ENCODE results near the gene PLAC9. TPM values are rescaled to one million over a fixed set of nuclear protein-coding genes. Genes with fewer than 3 reads are reported as not detected.
A peak's percentile ranks its signal among the peaks of the same experiment; 100 is the strongest.

The PLAC9 gene
- total RNA-seq, 1 donor, result 19.2 TPM

GRCh38 chr10:80152820-80153219, 20.3 kb downstream of the PLAC9 start:
- Histone ChIP-seq H3K36me3 (ENCODE audit: insufficient read depth, low read length) (peaks cover 73% of the 10 kb centered on the region), H4K20me1 (ENCODE audit: insufficient read depth, low read length) (peaks cover 3% of the 10 kb centered on the region)
- no peak for TF ChIP-seq CTCF (IDR thresholded peaks at IDR 0.05; ENCODE audit: extremely low read depth, low read depth, low read length)

GRCh38 chr10:80153460-80153859, 20.9 kb downstream of the PLAC9 start:
- Histone ChIP-seq H3K36me3 (ENCODE audit: insufficient read depth, low read length) (peaks cover 73% of the 10 kb centered on the region), H3K79me2 (ENCODE audit: insufficient read depth, low read length) (peaks cover 13% of the 10 kb centered on the region), H3K4me2 (ENCODE audit: insufficient read depth, low read length) (no peak overlapping the region), H3K27ac (ENCODE audit: low read depth, low read length) (no peak overlapping the region), H3K9me3 (ENCODE audit: low read depth, low read length) (no peaks in the 10 kb centered on the region), H4K20me1 (ENCODE audit: insufficient read depth, low read length) (peaks cover 3% of the 10 kb centered on the region), H3K4me1 (ENCODE audit: insufficient read depth, low read length) (peaks cover 35% of the 10 kb centered on the region), H2AFZ (ENCODE audit: low read length) (no peak overlapping the region), H3K27me3 (ENCODE audit: insufficient read depth, low read length) (no peaks in the 10 kb centered on the region), H3K4me3 (ENCODE audit: insufficient read depth, low read length) (no peak overlapping the region)
- no peak for TF ChIP-seq CTCF (IDR thresholded peaks at IDR 0.05; ENCODE audit: extremely low read depth, low read depth, low read length)
- DNase-seq (ENCODE audit: insufficient read length, low spot score, missing footprints), result no peak

More at GRCh38 chr10:80152820-80153219, 20.3 kb downstream of the PLAC9 start:
- Histone ChIP-seq H3K4me2 (ENCODE audit: insufficient read depth, low read length) (no peak overlapping the region), H3K79me2 (ENCODE audit: insufficient read depth, low read length) (peaks cover 13% of the 10 kb centered on the region), H3K27me3 (ENCODE audit: insufficient read depth, low read length) (no peaks in the 10 kb centered on the region), H2AFZ (ENCODE audit: low read length) (no peak overlapping the region), H3K4me3 (ENCODE audit: insufficient read depth, low read length) (no peak overlapping the region), H3K4me1 (ENCODE audit: insufficient read depth, low read length) (peaks cover 29% of the 10 kb centered on the region), H3K9me3 (ENCODE audit: low read depth, low read length) (no peaks in the 10 kb centered on the region), H3K27ac (ENCODE audit: low read depth, low read length) (no peak overlapping the region)
- no peak for DNase-seq (ENCODE audit: insufficient read length, low spot score, missing footprints)

GRCh38 chr10:80154626-80154977, 22.1 kb downstream of the PLAC9 start:
- H3K27ac ChIP-seq (ENCODE audit: low read depth, low read length), result peak overlapping the region; percentile 97
- peak overlapping the region; percentile 68 for H3K4me2 ChIP-seq (ENCODE audit: insufficient read depth, low read length)
- peaks cover 13% of the 10 kb centered on the region for H3K79me2 ChIP-seq (ENCODE audit: insufficient read depth, low read length)
- DNase-seq (ENCODE audit: insufficient read length, low spot score, missing footprints), result no peak
- peak overlapping the region; percentile 9 for H3K4me3 ChIP-seq (ENCODE audit: insufficient read depth, low read length)
- peaks cover 44% of the 10 kb centered on the region for H3K4me1 ChIP-seq (ENCODE audit: insufficient read depth, low read length)
- no peaks in the 10 kb centered on the region for H3K9me3 ChIP-seq (ENCODE audit: low read depth, low read length)
- H3K27me3 ChIP-seq (ENCODE audit: insufficient read depth, low read length), result no peaks in the 10 kb centered on the region
- no peak overlapping the region for H2AFZ ChIP-seq (ENCODE audit: low read length)
- peaks cover 6% of the 10 kb centered on the region for H4K20me1 ChIP-seq (ENCODE audit: insufficient read depth, low read length)
- peaks cover 62% of the 10 kb centered on the region for H3K36me3 ChIP-seq (ENCODE audit: insufficient read depth, low read length)
- no peak for TF ChIP-seq CTCF (IDR thresholded peaks at IDR 0.05; ENCODE audit: extremely low read depth, low read depth, low read length)

GRCh38 chr10:80154978-80155695, 22.6 kb downstream of the PLAC9 start:
- no peaks in the 10 kb centered on the region for H3K27me3 ChIP-seq (ENCODE audit: insufficient read depth, low read length)
- peak overlapping the region; percentile 68 for H3K4me2 ChIP-seq (ENCODE audit: insufficient read depth, low read length)
- TF ChIP-seq CTCF (IDR thresholded peaks at IDR 0.05; ENCODE audit: extremely low read depth, low read depth, low read length), result no peak
- H3K27ac ChIP-seq (ENCODE audit: low read depth, low read length), result peak overlapping the region; percentile 97
- H3K4me1 ChIP-seq (ENCODE audit: insufficient read depth, low read length), result peaks cover 44% of the 10 kb centered on the region
- peaks cover 6% of the 10 kb centered on the region for H4K20me1 ChIP-seq (ENCODE audit: insufficient read depth, low read length)
- peak; percentile 94 for DNase-seq (ENCODE audit: insufficient read length, low spot score, missing footprints)
- H3K36me3 ChIP-seq (ENCODE audit: insufficient read depth, low read length), result peaks cover 57% of the 10 kb centered on the region
- H2AFZ ChIP-seq (ENCODE audit: low read length), result no peak overlapping the region
- no peaks in the 10 kb centered on the region for H3K9me3 ChIP-seq (ENCODE audit: low read depth, low read length)
- peak overlapping the region; percentile 9 for H3K4me3 ChIP-seq (ENCODE audit: insufficient read depth, low read length)
- H3K79me2 ChIP-seq (ENCODE audit: insufficient read depth, low read length), result peaks cover 13% of the 10 kb centered on the region
